HepG2 (cell line): ENCODE measurements around the gene SYT7. TPM values are rescaled to one million over a fixed set of nuclear protein-coding genes. Genes with fewer than 3 reads are reported as not detected.

ENCODE experiments used
- KLF16 ChIP-seq, 2 experiments: sonication (generic) in 1 of 2; formaldehyde crosslinking in 1 of 2; IDR thresholded peaks; 2 replicates each; pipeline versions ENCODE4 v1.6.1 to v1.8.0; 2016 to 2023; ENCODE audit warnings: missing genetic modification reagents in 2 of 2, missing compliant biosample characterization in 1 of 2
- NRL ChIP-seq: sonication (generic); formaldehyde crosslinking; IDR thresholded peaks from 2 replicates; pipeline ENCODE4 v1.5.0; 2020; ENCODE audit warnings: missing genetic modification reagents, mild to moderate bottlenecking, moderate library complexity, borderline replicate concordance
- SALL1 ChIP-seq: sonication (generic); formaldehyde crosslinking; IDR thresholded peaks from 2 replicates; pipeline ENCODE4 v1.8.0; 2022; ENCODE audit warnings: mild to moderate bottlenecking, missing genetic modification reagents
- ZBTB38 ChIP-seq: sonication (generic); formaldehyde crosslinking; IDR thresholded peaks from 2 replicates; pipeline ENCODE4 v1.5.1; 2020; ENCODE audit warnings: mild to moderate bottlenecking, missing genetic modification reagents
- ZBTB43 ChIP-seq: sonication (generic); formaldehyde crosslinking; conservative IDR thresholded peaks from 2 replicates; pipeline ENCODE4 v1.4.0; 2020; ENCODE audit warnings: missing genetic modification reagents
- ZBTB46 ChIP-seq: sonication (generic); formaldehyde crosslinking; IDR thresholded peaks from 2 replicates; pipeline ENCODE4 v1.4.0; 2020; ENCODE audit warnings: mild to moderate bottlenecking, missing genetic modification reagents, borderline replicate concordance
- ZMYM4 ChIP-seq: sonication (generic); formaldehyde crosslinking; IDR thresholded peaks from 2 replicates; pipeline ENCODE4 v1.8.1; 2023; ENCODE audit warnings: mild to moderate bottlenecking, missing genetic modification reagents
- ZNF564 ChIP-seq: sonication (generic); formaldehyde crosslinking; IDR thresholded peaks from 2 replicates; pipeline ENCODE4 v1.8.1; 2023; ENCODE audit warnings: mild to moderate bottlenecking, missing genetic modification reagents
- polyA plus RNA-seq, 8 experiments: library from polyadenylated mRNA; depleted of rRNA in 3 of 8; stranded (reverse) in 7 of 8; unstranded in 1 of 8; fragments of >200 nt; fragmentation: Illumina TruSeq in 4 of 8; extraction: Trizol in 4 of 8; gene quantifications; 2 replicates each; pipeline versions ENCODE4 v1.2.1 to v1.2.3, GENCODE V29; 2011 to 2016; ENCODE audit warnings: low read depth in 4 of 8, missing spikeins in 1 of 8, mixed read lengths in 1 of 8; ENCODE audit not compliant: insufficient read depth in 1 of 8
- total RNA-seq, 5 experiments: library from RNA; depleted of rRNA; stranded (reverse); fragments of >200 nt; fragmentation: Illumina TruSeq; extraction: Trizol; gene quantifications; 2 replicates each; pipeline ENCODE4 v1.2.3, GENCODE V29; 2016; ENCODE audit warnings: low read depth in 1 of 5
- TF ChIP-seq, protein P1 (sequence below): sonication (generic); formaldehyde crosslinking; IDR thresholded peaks from 2 replicates; pipeline ENCODE4 v1.4.0; 2020; ENCODE audit warnings: mild to moderate bottlenecking, missing genetic modification reagents
- TF ChIP-seq, protein P2 (sequence below): sonication (generic); formaldehyde crosslinking; IDR thresholded peaks from 2 replicates; pipeline ENCODE4 v1.9.0; 2021; ENCODE audit warnings: missing genetic modification reagents, borderline replicate concordance
- TF ChIP-seq, protein P3 (sequence below): sonication (generic); formaldehyde crosslinking; IDR thresholded peaks from 2 replicates; pipeline ENCODE4 v1.5.1; 2020; ENCODE audit warnings: missing genetic modification reagents, mild to moderate bottlenecking, borderline replicate concordance

The SYT7 gene
- total and polyA plus RNA-seq, 2 of the 13 experiments (the other 11 are each of a cell fraction or from before 2014, with no cell fraction given), result 1.4 to 4.4 TPM

DNA sequence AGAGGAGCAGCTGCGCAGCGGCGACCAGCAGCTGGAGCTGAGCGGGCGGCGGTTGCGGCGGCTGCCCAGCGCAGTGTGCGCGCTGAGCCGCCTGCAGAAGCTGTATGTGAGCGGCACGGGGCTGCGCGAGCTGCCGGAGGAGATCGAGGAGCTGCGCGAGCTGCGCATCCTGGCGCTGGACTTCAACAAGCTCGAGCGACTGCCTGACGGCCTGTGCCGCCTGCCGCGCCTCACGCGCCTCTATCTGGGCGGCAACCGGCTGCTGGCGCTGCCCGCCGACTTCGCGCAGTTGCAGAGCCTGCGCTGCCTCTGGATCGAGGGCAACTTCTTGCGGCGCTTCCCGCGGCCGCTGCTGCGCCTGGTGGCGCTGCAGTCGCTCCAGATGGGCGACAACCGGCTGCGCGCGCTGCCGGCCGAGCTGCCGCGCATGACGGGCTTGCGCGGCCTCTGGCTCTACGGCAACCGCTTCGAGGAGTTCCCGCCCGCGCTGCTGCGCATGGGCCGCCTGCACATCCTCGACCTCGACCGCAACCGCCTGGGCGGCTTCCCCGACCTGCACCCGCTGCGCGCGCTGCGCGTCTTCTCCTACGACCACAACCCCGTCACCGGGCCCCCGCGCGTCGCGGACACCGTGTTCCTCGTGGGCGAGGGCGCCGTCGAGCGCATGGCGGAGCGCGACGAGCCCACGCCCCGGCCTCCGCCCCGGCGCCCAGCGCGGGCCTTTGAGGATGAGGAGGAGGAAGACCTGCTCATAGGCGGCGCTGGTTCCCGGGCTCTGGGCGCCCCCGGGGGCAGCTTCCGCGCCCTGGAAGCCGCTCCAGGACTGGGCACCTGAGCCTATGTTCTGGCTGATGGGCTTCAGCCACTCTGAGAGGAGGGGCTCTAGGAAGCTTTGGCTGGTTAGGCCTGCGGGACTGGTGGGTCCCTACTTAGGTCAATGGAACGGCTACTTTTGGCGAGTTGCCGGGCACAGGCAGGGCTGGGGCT lies 71.5 kb downstream of the SYT7 start (continued):
- TF ChIP-seq ZBTB46 (CRISPR knock-in tag) (no peak), ZBTB38 (CRISPR knock-in tag) (peak; percentile 41; the same call in 1 of the 2 replicates), SALL1 (CRISPR knock-in tag) (peak; percentile 75), ZMYM4 (CRISPR knock-in tag) (no peak), KLF16 (CRISPR knock-in tag; IDR thresholded peaks at IDR 0.05) (no peak), NRL (peak; percentile 68; the same call in 1 of the 2 replicates), ZBTB43 (peak; percentile 47; the same call in 1 of the 2 replicates), ZNF564 (CRISPR knock-in tag) (0 out of 2 replicates have a peak, but pooled peaks have one; percentile 33)
- TF ChIP-seq, protein P1, sequence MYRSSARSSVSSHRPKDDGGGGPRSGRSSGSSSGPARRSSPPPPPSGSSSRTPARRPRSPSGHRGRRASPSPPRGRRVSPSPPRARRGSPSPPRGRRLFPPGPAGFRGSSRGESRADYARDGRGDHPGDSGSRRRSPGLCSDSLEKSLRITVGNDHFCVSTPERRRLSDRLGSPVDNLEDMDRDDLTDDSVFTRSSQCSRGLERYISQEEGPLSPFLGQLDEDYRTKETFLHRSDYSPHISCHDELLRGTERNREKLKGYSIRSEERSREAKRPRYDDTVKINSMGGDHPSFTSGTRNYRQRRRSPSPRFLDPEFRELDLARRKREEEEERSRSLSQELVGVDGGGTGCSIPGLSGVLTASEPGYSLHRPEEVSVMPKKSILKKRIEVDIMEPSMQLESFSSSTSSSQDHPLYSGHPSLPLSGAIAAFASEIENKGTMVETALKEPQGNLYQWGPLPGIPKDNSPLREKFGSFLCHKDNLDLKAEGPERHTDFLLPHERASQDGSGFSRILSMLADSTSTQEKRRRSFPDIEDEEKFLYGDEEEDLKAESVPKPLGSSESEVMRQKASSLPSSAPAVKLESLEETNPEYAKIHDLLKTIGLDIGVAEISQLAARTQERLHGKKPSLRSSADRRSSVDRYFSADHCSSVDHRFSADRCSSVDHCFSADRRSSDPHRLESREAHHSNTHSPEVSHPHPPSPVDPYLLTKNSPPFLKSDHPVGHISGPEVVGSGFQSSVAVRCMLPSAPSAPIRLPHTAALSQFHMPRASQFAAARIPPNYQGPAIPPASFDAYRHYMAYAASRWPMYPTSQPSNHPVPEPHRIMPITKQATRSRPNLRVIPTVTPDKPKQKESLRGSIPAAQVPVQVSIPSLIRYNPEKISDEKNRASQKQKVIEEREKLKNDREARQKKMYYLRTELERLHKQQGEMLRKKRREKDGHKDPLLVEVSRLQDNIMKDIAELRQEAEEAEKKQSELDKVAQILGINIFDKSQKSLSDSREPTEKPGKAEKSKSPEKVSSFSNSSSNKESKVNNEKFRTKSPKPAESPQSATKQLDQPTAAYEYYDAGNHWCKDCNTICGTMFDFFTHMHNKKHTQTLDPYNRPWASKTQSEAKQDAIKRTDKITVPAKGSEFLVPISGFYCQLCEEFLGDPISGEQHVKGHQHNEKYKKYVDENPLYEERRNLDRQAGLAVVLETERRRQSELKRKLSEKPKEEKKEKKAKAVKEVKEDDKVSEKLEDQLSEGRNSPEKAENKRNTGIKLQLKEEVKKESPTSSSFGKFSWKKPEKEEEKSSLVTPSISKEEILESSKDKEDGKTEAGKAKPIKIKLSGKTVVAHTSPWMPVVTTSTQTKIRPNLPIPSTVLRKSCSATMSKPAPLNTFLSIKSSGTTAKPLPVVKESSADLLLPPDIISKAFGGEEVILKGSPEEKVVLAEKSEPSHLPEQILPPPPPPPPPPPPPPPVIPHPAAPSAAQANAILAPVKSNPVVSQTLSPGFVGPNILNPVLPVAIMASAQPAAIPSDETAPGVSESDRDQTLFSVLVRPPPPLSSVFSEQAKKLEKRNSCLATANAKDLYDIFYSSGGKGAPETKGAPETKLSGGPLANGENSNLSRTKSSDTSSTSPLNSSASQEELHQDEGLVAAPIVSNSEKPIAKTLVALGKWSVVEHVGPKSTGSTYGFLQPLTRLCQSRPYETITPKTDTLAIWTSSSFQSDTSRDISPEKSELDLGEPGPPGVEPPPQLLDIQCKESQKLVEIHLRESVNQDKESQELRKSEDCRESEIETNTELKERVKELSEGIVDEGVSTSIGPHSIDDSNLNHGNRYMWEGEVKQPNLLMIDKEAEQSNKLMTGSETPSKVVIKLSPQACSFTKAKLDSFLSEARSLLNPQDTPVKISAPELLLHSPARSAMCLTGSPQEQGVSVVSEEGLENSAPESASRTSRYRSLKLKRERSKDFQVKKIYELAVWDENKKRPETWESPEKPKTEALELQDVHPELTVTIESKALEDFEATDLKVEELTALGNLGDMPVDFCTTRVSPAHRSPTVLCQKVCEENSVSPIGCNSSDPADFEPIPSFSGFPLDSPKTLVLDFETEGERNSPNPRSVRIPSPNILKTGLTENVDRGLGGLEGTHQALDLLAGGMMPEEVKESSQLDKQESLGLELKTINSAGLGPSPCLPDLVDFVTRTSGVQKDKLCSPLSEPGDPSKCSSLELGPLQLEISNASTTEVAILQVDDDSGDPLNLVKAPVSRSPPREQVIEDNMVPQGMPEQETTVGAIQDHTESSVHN (CRISPR knock-in tag), result no peak
- TF ChIP-seq, protein P2, sequence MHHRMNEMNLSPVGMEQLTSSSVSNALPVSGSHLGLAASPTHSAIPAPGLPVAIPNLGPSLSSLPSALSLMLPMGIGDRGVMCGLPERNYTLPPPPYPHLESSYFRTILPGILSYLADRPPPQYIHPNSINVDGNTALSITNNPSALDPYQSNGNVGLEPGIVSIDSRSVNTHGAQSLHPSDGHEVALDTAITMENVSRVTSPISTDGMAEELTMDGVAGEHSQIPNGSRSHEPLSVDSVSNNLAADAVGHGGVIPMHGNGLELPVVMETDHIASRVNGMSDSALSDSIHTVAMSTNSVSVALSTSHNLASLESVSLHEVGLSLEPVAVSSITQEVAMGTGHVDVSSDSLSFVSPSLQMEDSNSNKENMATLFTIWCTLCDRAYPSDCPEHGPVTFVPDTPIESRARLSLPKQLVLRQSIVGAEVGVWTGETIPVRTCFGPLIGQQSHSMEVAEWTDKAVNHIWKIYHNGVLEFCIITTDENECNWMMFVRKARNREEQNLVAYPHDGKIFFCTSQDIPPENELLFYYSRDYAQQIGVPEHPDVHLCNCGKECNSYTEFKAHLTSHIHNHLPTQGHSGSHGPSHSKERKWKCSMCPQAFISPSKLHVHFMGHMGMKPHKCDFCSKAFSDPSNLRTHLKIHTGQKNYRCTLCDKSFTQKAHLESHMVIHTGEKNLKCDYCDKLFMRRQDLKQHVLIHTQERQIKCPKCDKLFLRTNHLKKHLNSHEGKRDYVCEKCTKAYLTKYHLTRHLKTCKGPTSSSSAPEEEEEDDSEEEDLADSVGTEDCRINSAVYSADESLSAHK (CRISPR knock-in tag), result no peak
- TF ChIP-seq, protein P3, sequence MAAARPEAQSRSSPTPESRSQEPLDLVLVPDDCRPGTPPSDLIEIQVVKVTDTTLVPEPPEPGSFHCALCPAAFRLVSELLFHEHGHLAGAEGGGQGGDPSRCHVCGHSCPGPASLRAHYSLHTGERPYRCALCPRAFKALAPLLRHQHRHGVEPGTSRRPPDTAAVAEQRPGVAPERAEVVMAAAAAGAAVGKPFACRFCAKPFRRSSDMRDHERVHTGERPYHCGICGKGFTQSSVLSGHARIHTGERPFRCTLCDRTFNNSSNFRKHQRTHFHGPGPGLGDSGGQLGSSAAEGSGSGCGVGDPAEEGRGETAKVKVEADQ, result no peak
